Osteocyte (in vitro differentiated cells): ENCODE results near the gene ACAD8. TPM values are rescaled to one million over a fixed set of nuclear protein-coding genes. Genes with fewer than 3 reads are reported as not detected.

Source experiments
- DNase-seq: peaks from one replicate; pipeline ENCODE4 v3.0.0; 2021; ENCODE audit warnings: mixed read lengths; ENCODE audit not compliant: unreplicated experiment; ENCODE audit errors: extremely low spot score
- H3K27ac Mint-ChIP-seq: one replicate; pipeline ENCODE4 v1.8.0; 2021; ENCODE audit warnings: mild to moderate bottlenecking, mixed read lengths; ENCODE audit not compliant: unreplicated experiment
- H3K27me3 Mint-ChIP-seq: one replicate; pipeline ENCODE4 v1.8.0; 2021; ENCODE audit warnings: mixed read lengths; ENCODE audit not compliant: unreplicated experiment
- H3K36me3 Mint-ChIP-seq: one replicate; pipeline ENCODE4 v1.8.0; 2021; ENCODE audit warnings: mixed read lengths; ENCODE audit not compliant: unreplicated experiment
- H3K4me1 Mint-ChIP-seq: one replicate; pipeline ENCODE4 v1.8.0; 2021; ENCODE audit warnings: mixed read lengths; ENCODE audit not compliant: unreplicated experiment
- H3K4me3 Mint-ChIP-seq: one replicate; pipeline ENCODE4 v1.8.0; 2021; ENCODE audit warnings: mild to moderate bottlenecking, moderate library complexity, mixed read lengths; ENCODE audit not compliant: unreplicated experiment
- H3K9me3 Mint-ChIP-seq: one replicate; pipeline ENCODE4 v1.8.0; 2021; ENCODE audit warnings: mixed read lengths; ENCODE audit not compliant: unreplicated experiment
- long read RNA-seq: library from polyadenylated mRNA; unstranded; transcript quantifications from one replicate; pipeline ENCODE4 v2.0.0, GENCODE V29; 2021
- total RNA-seq: library from RNA; stranded (reverse); gene quantifications from 2 replicates; pipeline ENCODE4 v1.2.1, GENCODE V29; 2021
- TF ChIP-seq, protein P1 (sequence below): fragments of 200-600 bp; sonication (generic); IDR thresholded peaks from 2 replicates; pipeline ENCODE4 v1.5.0; 2021; ENCODE audit warnings: antibody characterized with exemption, mild to moderate bottlenecking, moderate library complexity

ACAD8 gene
- total RNA-seq: 25.5 and 26.8 TPM in 2 replicates
- long read RNA-seq, transcript ACAD8-202 (8 exons, 1,797 nt): minor isoform, 5 of 209 reads
- long read RNA-seq, transcript ACAD8-201 (11 exons, 2,249 nt): major isoform, 131 of 209 reads
- long read RNA-seq, partial matches to known transcripts: 7 of 209 reads
- long read RNA-seq, other reads (novel, unspliced or antisense): 66 of 209 reads

DNA sequence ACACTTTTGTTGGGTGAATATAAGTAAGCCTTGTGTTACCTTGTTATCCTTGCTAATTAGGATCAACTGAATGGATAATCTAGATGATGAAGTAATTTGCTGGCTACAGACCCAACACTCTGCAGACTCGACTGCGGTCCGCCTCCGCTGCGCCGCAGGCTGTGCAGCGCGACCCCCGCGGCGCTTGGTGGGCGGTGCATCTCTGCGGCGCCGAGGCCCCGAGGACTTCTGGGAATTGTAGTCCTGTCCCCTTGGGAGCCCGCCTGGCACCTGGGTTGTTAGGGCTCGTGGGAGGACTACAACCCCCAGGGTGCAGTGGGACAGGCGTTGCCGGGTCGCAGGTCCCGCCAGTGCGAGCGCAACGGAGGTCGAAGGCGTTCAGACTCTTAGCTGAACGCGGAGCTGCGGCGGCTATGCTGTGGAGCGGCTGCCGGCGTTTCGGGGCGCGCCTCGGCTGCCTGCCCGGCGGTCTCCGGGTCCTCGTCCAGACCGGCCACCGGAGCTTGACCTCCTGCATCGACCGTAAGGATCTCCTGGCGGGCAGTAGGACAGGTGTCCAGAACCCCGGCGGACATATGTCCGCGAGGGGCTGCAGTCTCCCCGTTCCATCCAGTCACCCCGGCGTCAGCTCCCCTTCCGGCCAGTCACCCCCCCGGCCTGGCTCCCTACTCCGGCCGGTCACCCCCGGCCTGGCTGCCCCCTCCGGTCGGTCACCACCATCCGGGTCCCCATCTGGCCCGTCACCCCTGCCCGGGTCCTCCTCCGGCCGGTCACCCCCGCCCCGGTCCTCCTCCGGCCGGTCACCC lies at the start of gene ACAD8, which contains the start of gene THYN1:
ACAD8 (plus strand) TSS at position 381 of the 806 bp plus-strand sequence; CDS start at position 414, 33 bp downstream.
THYN1 (minus strand) TSS at position 165 of the 806 bp plus-strand sequence. CDS start 470 bp downstream, outside the sequence.
- H3K36me3 Mint-ChIP-seq: peaks cover 12% of the 10 kb centered on the region
- H3K9me3 Mint-ChIP-seq: no peaks in the 10 kb centered on the region
- peaks cover 20% of the 10 kb centered on the region for H3K4me1 Mint-ChIP-seq
- peak within 1 kb of the TSS; percentile 73 for H3K27ac Mint-ChIP-seq
- H3K27me3 Mint-ChIP-seq: no peaks in the 10 kb centered on the region
- peak within 1 kb of the TSS; percentile 86 for H3K4me3 Mint-ChIP-seq
- TF ChIP-seq, protein P1, sequence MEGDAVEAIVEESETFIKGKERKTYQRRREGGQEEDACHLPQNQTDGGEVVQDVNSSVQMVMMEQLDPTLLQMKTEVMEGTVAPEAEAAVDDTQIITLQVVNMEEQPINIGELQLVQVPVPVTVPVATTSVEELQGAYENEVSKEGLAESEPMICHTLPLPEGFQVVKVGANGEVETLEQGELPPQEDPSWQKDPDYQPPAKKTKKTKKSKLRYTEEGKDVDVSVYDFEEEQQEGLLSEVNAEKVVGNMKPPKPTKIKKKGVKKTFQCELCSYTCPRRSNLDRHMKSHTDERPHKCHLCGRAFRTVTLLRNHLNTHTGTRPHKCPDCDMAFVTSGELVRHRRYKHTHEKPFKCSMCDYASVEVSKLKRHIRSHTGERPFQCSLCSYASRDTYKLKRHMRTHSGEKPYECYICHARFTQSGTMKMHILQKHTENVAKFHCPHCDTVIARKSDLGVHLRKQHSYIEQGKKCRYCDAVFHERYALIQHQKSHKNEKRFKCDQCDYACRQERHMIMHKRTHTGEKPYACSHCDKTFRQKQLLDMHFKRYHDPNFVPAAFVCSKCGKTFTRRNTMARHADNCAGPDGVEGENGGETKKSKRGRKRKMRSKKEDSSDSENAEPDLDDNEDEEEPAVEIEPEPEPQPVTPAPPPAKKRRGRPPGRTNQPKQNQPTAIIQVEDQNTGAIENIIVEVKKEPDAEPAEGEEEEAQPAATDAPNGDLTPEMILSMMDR: no peak
- peak; percentile 98 for DNase-seq

DNA sequence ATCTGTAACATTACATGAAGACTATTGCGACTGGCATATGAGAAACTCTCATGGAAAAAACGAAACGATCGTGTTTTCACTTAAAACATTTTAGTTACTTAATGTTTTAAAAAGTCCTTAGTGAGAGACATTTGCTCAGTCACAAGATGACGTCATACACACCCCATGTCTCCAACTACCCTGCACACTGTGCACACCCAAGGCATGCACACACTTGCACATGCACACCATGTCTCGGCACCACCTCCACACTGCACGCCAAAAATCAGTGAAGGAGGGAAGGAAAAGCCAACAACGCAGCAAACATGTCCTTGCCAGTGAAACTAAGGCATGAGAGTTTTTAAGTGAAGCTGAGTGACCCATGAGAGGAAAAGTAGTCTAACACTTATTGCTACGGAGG lies 47.6 kb upstream of the ACAD8 start:
- Mint-ChIP-seq H3K4me1 (no peaks in the 10 kb centered on the region), H3K36me3 (peaks cover 39% of the 10 kb centered on the region), H3K9me3 (no peaks in the 10 kb centered on the region), H3K27ac (no peak overlapping the region), H3K4me3 (no peak overlapping the region), H3K27me3 (no peaks in the 10 kb centered on the region)
- no peak for DNase-seq
- TF ChIP-seq, protein P1: no peak

DNA sequence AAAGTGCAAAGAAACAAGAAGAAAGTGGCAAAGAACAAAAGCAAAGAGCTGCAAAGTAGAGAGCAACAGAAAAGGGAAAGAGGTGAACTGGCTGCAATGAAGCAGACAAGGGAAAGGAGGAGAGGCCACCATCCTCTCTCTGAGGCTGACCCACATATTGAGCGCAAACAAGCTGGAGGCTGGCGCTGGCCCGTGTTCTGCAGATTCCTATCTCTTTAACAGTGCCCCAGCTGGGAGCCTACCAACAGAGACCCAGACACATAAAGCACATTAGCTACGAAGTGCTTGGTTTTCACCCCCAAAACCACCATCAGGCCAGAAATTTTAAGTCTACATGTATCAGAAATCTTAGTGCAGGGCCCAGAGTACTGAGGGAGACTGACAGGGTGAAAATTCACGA lies 47.2 kb upstream of the ACAD8 start:
- no peaks in the 10 kb centered on the region for H3K9me3 Mint-ChIP-seq
- H3K4me3 Mint-ChIP-seq: no peak overlapping the region
- no peaks in the 10 kb centered on the region for H3K27me3 Mint-ChIP-seq
- no peaks in the 10 kb centered on the region for H3K4me1 Mint-ChIP-seq
- no peak overlapping the region for H3K27ac Mint-ChIP-seq
- TF ChIP-seq, protein P1: no peak
- DNase-seq: no peak
- H3K36me3 Mint-ChIP-seq: peaks cover 39% of the 10 kb centered on the region

DNA sequence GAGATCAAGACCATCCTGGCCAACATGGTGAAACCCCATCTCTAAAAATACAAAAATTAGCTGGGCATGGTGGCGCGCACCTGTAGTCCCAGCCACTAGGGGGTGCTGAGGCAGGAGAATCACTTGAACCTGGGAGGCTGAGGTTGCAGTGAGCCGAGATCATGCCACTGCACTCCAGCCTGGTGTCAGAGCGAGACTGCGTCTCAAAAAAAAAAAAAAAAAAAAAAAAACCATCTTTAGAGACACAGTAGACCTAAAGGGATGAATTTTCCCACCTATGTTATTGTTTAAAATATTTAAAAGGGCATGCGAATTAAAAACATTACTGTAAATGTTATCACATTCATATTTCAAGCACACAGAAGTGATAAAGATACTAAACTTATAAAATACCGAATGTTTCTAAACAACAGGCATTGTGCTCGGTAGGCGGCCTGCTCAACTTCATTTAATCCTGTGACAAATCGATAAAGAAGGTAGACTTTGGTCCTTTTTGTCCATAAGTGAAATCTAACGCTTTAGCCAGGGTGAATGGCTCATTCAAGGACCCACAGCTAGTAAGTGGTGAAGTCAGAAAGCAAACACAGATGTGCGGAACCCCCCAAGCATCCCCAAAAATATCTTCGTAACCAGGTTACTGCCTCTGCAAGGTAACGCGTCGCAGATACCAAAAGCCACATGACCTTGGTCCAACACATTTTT lies 45.7 kb upstream of the ACAD8 start:
- Mint-ChIP-seq H3K9me3 (no peaks in the 10 kb centered on the region), H3K4me3 (no peak overlapping the region), H3K36me3 (peaks cover 34% of the 10 kb centered on the region), H3K27me3 (no peaks in the 10 kb centered on the region), H3K4me1 (no peaks in the 10 kb centered on the region), H3K27ac (no peak overlapping the region)
- no peak for DNase-seq
- TF ChIP-seq, protein P1: peak; percentile 77

DNA sequence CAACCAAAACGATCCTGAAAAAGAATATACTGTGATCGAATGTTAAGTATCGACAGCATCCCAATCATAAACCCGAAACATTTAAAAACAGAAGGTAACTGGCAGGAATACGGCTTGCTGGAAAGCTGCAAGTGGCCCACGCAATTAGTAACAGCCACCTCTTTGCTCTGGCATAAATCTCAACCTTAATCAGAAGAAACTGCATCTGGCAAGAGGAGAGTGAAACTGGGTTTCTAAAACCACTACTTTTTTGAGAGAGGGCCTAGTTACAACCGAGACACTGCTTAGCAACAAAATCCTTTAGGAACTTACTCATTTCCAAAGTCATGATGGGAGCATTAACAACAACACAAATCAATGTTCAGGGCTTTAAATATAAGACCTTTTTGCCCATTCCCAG lies 37.5 kb upstream of the ACAD8 start:
- DNase-seq: no peak
- peaks cover 23% of the 10 kb centered on the region for H3K36me3 Mint-ChIP-seq
- no peak overlapping the region for H3K27ac Mint-ChIP-seq
- H3K4me1 Mint-ChIP-seq: no peaks in the 10 kb centered on the region
- no peak overlapping the region for H3K4me3 Mint-ChIP-seq
- TF ChIP-seq, protein P1: no peak
- no peaks in the 10 kb centered on the region for H3K9me3 Mint-ChIP-seq
- no peaks in the 10 kb centered on the region for H3K27me3 Mint-ChIP-seq
